Neural progenitor cell (in vitro differentiated cells): ENCODE measurements around the gene TMPO. TPM values are rescaled to one million over a fixed set of nuclear protein-coding genes. Genes with fewer than 3 reads are reported as not detected.
A peak's percentile ranks its signal among the peaks of the same experiment; 100 is the strongest.

Source experiments
- DNase-seq: peaks from one replicate; pipeline ENCODE4 v3.0.0-alpha.2; 2016; ENCODE audit warnings: low spot score
- H2AFZ ChIP-seq: fragments of 200-600 bp; sonication (generic); replicated peaks from 2 replicates; pipeline ENCODE4 v1.6.1; 2016; ENCODE audit warnings: antibody characterized with exemption
- H3F3A ChIP-seq: fragments of 200-600 bp; sonication (generic); 2 replicates; pipeline ENCODE4 v1.6.1; 2016; ENCODE audit warnings: antibody characterized with exemption, low read depth
- H3K27ac ChIP-seq: fragments of 200-600 bp; sonication (generic); 2 replicates; pipeline ENCODE4 v1.5.1; 2016; ENCODE audit warnings: mild to moderate bottlenecking
- H3K27me3 ChIP-seq: fragments of 200-600 bp; sonication (generic); 2 replicates; pipeline ENCODE4 v1.6.1; 2016; ENCODE audit warnings: mild to moderate bottlenecking, moderate library complexity
- H3K36me3 ChIP-seq: fragments of 200-600 bp; sonication (generic); 2 replicates; pipeline ENCODE4 v1.5.1; 2016
- H3K4me1 ChIP-seq: fragments of 200-600 bp; sonication (generic); 2 replicates; pipeline ENCODE4 v1.6.1; 2016; ENCODE audit warnings: mixed run types
- H3K4me2 ChIP-seq: fragments of 200-600 bp; sonication (generic); 2 replicates; pipeline ENCODE4 v1.6.1; 2016
- H3K4me3 ChIP-seq: fragments of 200-600 bp; sonication (generic); 2 replicates; pipeline ENCODE4 v1.5.1; 2016
- H3K79me2 ChIP-seq: fragments of 200-600 bp; sonication (generic); 2 replicates; pipeline ENCODE4 v1.6.1; 2016; ENCODE audit warnings: low read depth
- H3K9ac ChIP-seq: fragments of 200-600 bp; sonication (generic); 2 replicates; pipeline ENCODE4 v1.6.1; 2016
- H3K9me3 ChIP-seq: fragments of 200-600 bp; sonication (generic); 2 replicates; pipeline ENCODE4 v1.5.1; 2016; ENCODE audit warnings: low read depth
- H4K20me1 ChIP-seq: fragments of 200-600 bp; sonication (generic); 2 replicates; pipeline ENCODE4 v1.6.1; 2016; ENCODE audit warnings: low read depth
- H3K27ac Mint-ChIP-seq: 3 replicates; pipeline ENCODE4 v1.8.0; 2021; ENCODE audit warnings: mixed read lengths
- H3K27me3 Mint-ChIP-seq: 2 replicates; pipeline ENCODE4 v1.8.0; 2022; ENCODE audit warnings: low read depth, mild to moderate bottlenecking, inconsistent platforms, moderate library complexity, mixed read lengths; ENCODE audit not compliant: insufficient read depth
- H3K36me3 Mint-ChIP-seq: 3 replicates; pipeline ENCODE4 v1.8.0; 2021; ENCODE audit warnings: mixed read lengths
- H3K4me1 Mint-ChIP-seq: 3 replicates; pipeline ENCODE4 v1.8.0; 2021; ENCODE audit warnings: mixed read lengths
- H3K4me3 Mint-ChIP-seq: 3 replicates; pipeline ENCODE4 v1.8.0; 2021; ENCODE audit warnings: mild to moderate bottlenecking, moderate library complexity, mixed read lengths
- H3K9me3 Mint-ChIP-seq: 3 replicates; pipeline ENCODE4 v1.8.0; 2020; ENCODE audit warnings: mixed read lengths
- EZH2 ChIP-seq: fragments of 200-600 bp; sonication (generic); IDR thresholded peaks from 2 replicates; pipeline ENCODE4 v1.6.1; 2017; ENCODE audit warnings: antibody characterized with exemption, mild to moderate bottlenecking, moderate library complexity
- EZH2phosphoT487 ChIP-seq: fragments of 200-600 bp; sonication (generic); IDR thresholded peaks from 2 replicates; pipeline ENCODE4 v1.6.1; 2017; ENCODE audit warnings: antibody characterized with exemption
- total RNA-seq: library from RNA; depleted of rRNA; stranded (reverse); fragments of >200 nt; gene quantifications from 2 replicates; pipeline ENCODE4 v1.2.3, GENCODE V29; 2015; ENCODE audit warnings: low replicate concordance
- TF ChIP-seq, protein P1 (sequence below): fragments of 200-600 bp; sonication (generic); IDR thresholded peaks from 2 replicates; pipeline ENCODE4 v1.5.1; 2017; ENCODE audit warnings: antibody characterized with exemption, mild to moderate bottlenecking

Gene TMPO
- total RNA-seq, 1 donor from 2014 or later, result 513 TPM

DNA sequence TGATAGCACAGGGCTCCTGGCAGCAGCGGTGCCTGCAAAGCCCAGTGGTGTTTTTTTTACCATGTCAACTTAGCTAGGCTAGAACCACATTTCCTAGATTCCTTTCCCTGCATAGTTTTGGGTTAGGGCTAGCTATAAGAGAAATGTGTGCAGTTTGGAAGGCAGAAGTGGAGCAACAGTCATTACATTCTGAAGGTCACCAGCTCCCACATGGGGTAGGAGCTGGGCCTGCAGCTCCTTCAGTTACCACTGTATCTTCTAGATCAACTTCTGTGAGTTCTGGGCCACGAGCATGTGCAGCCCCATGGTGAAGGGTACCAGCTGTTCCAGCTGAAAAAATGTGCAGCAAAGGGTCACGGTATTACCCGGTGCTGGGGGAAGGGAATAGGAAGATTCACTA lies 75.8 kb downstream of the TMPO start:
- no peak overlapping the region for H3K4me3 ChIP-seq
- H3K27me3 ChIP-seq, result no peaks in the 10 kb centered on the region
- H3K4me1 Mint-ChIP-seq, result peaks cover 20% of the 10 kb centered on the region
- no peaks in the 10 kb centered on the region for H3F3A ChIP-seq
- H4K20me1 ChIP-seq, result peaks cover 25% of the 10 kb centered on the region
- H3K79me2 ChIP-seq, result peaks cover 31% of the 10 kb centered on the region
- H3K27me3 Mint-ChIP-seq, result peaks cover 7% of the 10 kb centered on the region
- H3K27ac Mint-ChIP-seq, result no peak overlapping the region
- H3K4me1 ChIP-seq, result peaks cover 15% of the 10 kb centered on the region
- no peak overlapping the region for H3K4me2 ChIP-seq
- H2AFZ ChIP-seq, result no peak overlapping the region
- no peak overlapping the region for H3K27ac ChIP-seq
- H3K9ac ChIP-seq, result no peak overlapping the region
- peaks cover 5% of the 10 kb centered on the region for H3K36me3 ChIP-seq
- TF ChIP-seq EZH2phosphoT487 (no peak), EZH2 (no peak)
- TF ChIP-seq, protein P1, sequence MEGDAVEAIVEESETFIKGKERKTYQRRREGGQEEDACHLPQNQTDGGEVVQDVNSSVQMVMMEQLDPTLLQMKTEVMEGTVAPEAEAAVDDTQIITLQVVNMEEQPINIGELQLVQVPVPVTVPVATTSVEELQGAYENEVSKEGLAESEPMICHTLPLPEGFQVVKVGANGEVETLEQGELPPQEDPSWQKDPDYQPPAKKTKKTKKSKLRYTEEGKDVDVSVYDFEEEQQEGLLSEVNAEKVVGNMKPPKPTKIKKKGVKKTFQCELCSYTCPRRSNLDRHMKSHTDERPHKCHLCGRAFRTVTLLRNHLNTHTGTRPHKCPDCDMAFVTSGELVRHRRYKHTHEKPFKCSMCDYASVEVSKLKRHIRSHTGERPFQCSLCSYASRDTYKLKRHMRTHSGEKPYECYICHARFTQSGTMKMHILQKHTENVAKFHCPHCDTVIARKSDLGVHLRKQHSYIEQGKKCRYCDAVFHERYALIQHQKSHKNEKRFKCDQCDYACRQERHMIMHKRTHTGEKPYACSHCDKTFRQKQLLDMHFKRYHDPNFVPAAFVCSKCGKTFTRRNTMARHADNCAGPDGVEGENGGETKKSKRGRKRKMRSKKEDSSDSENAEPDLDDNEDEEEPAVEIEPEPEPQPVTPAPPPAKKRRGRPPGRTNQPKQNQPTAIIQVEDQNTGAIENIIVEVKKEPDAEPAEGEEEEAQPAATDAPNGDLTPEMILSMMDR, result no peak
- H3K9me3 ChIP-seq, result no peaks in the 10 kb centered on the region
- no peaks in the 10 kb centered on the region for H3K9me3 Mint-ChIP-seq
- DNase-seq, result no peak
- H3K36me3 Mint-ChIP-seq, result peaks cover 2% of the 10 kb centered on the region
- no peak overlapping the region for H3K4me3 Mint-ChIP-seq

DNA sequence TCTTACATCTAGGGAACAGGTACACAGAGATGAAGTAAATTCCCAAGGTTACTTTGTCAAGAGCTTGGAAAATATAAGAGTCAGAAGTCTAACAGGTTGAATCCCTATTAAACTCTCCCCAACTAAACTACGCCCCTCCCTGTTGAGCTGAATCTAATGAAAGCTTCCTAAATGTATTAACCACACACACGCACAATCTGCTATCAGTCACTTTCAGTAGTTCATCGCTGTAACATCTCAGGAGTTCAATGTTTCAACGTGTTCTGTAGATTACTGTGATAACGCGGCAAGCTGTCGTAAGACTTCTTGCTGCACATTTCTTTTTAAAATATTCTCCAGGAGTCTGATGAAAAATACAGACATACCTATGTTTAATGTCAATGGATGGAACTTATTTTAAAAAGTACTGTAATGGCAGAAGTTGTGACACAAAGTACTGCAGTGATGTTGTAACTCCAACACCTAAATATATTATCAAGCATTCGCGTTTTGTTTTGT lies 77.5 kb downstream of the TMPO start:
- peak overlapping the region; percentile 24 for H3K9ac ChIP-seq
- peak overlapping the region; percentile 93 for H3K4me3 Mint-ChIP-seq
- H3K27me3 ChIP-seq, result no peaks in the 10 kb centered on the region
- H3K27me3 Mint-ChIP-seq, result peaks cover 6% of the 10 kb centered on the region
- H3K36me3 ChIP-seq, result peaks cover 20% of the 10 kb centered on the region
- TF ChIP-seq EZH2phosphoT487 (no peak), EZH2 (no peak)
- TF ChIP-seq, protein P1, result no peak
- peak overlapping the region; percentile 7 for H3K27ac ChIP-seq
- peak overlapping the region; percentile 98 for H3K4me3 ChIP-seq
- H3F3A ChIP-seq, result peaks cover 5% of the 10 kb centered on the region
- peak overlapping the region; percentile 96 for H3K27ac Mint-ChIP-seq
- H4K20me1 ChIP-seq, result peaks cover 42% of the 10 kb centered on the region
- no peak for DNase-seq
- peak overlapping the region; percentile 89 for H3K4me2 ChIP-seq
- no peaks in the 10 kb centered on the region for H3K9me3 ChIP-seq
- peaks cover 20% of the 10 kb centered on the region for H3K4me1 Mint-ChIP-seq
- peaks cover 8% of the 10 kb centered on the region for H3K36me3 Mint-ChIP-seq
- peak overlapping the region; percentile 82 for H2AFZ ChIP-seq
- no peaks in the 10 kb centered on the region for H3K9me3 Mint-ChIP-seq
- peaks cover 47% of the 10 kb centered on the region for H3K79me2 ChIP-seq
- peaks cover 15% of the 10 kb centered on the region for H3K4me1 ChIP-seq

DNA sequence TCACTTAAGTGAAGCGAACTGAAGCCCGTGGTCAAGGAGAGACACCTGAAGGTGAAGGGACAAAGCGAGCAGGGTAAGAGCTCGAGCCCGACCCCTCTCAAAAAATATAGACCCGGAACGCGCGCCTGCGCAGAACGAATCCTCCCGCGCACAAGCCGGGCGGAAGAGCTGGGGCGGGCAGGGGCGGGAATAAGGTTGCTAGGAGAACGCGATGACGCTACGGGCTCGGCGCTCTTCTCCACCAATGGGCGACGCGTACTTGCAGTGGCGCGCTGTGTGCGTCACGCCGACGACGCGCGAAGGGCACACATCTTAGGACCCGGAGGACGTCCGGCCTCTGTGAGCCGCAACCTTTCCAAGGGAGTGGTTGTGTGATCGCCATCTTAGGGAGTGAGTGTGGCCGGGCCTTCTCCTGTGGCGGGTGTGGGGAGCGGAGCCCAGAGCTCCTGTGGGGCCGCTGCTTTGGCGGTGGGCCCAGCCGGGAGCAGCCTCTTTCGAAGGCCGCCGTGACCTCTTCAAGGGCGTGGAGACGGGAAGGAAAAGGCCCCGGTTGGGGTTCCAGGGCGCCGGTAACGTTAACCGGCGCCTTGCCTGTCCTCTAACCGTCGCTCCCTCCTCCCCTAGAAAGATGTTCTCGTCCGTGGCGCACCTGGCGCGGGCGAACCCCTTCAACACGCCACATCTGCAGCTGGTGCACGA lies 78.1 kb downstream of the TMPO start, which contains the start of gene SLC25A3:
Gene SLC25A3, plus strand, starts transcription at position 336 of the 699 bp plus-strand sequence. Its CDS starts 293 bp downstream, at position 629.
- H3K9me3 Mint-ChIP-seq, result no peaks in the 10 kb centered on the region
- peak within 1 kb of the TSS; percentile 96 for H3K27ac Mint-ChIP-seq
- Histone ChIP-seq H3K27ac (peak within 1 kb of the TSS; percentile 79), H3K9ac (peak within 1 kb of the TSS; percentile 98), H3K4me2 (peak within 1 kb of the TSS; percentile 97), H3K9me3 (no peaks in the 10 kb centered on the region), H3K36me3 (peaks cover 26% of the 10 kb centered on the region), H3F3A (peaks cover 12% of the 10 kb centered on the region), H2AFZ (peak within 1 kb of the TSS; percentile 82), H4K20me1 (peaks cover 43% of the 10 kb centered on the region), H3K4me3 (peak within 1 kb of the TSS; percentile 98), H3K27me3 (no peaks in the 10 kb centered on the region), H3K79me2 (peaks cover 54% of the 10 kb centered on the region), H3K4me1 (peaks cover 15% of the 10 kb centered on the region)
- DNase-seq, result peak; percentile 99
- peaks cover 14% of the 10 kb centered on the region for H3K36me3 Mint-ChIP-seq
- peaks cover 20% of the 10 kb centered on the region for H3K4me1 Mint-ChIP-seq
- H3K27me3 Mint-ChIP-seq, result peaks cover 6% of the 10 kb centered on the region
- no peak for TF ChIP-seq EZH2phosphoT487
- TF ChIP-seq, protein P1, result no peak
- TF ChIP-seq EZH2, result no peak
- peak within 1 kb of the TSS; percentile 93 for H3K4me3 Mint-ChIP-seq
